HG03025 (cell line): Measurements from ENCODE around the gene GRID2IP.
"Not testable (repeated sequence)": the region's sequence is repeated elsewhere in the genome, so short reads cannot be mapped to it uniquely, and the experiment has no call there.

Experiments
- ATAC-seq: cut with Tn5 transposase; IDR thresholded peaks from one replicate; pipeline ENCODE4 v1.9.1; 2021; ENCODE audit warnings: mild to moderate bottlenecking, moderate library complexity; ENCODE audit not compliant: unreplicated experiment, low FRiP score

Gene GRID2IP

DNA sequence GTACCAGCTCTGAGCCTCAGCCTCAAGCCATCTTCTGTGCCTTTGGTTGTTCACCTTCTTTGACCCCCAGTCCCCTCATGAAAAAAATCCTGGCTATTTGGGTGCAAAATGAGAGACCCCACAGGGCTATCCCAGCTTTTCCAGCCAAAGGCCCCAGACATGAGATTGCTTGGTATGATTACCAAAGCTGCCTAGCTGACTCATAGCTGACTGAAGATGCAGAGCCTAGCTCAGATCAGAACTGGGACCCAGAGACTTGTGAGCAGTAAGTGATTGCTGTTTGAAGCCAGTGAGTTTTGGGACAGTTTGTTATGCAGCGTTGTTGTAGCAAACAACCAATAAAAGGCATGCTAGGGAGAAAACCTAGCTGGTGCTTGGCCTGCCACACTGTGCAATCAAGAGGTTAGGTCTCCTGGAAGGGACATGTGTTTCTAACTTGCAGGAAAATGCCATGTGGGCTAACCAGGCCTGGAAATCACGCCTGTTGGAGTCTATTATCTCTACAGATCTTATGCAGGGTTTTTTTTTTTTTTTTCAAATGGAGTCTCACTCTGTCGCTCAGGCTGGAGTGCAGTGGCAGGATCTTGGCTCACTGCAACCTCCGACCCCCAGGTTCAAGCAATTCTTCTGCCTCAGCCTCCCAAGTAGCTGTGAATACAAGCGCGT lies 55.5 kb downstream of the GRID2IP start:
- ATAC-seq: no peak

DNA sequence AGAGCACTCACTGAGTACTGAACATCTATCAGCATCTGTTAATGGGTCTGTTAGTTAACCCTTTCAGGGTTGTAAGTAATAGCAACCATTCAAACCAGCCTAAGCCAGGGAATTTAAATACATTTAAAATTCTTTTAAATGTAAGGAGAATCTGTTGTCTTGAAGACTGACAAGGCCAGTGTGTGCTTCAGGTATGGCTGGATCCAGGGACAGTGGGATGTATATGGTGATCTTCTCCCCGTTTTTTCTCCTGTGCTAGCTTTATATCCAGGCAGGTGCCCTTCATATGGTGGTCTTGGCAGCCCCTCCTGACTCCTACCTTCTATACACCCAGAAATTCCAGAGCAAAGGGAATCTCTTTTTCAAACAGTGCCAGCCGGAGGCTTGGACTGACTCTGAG lies 56.9 kb downstream of the GRID2IP start:
- no peak for ATAC-seq

DNA sequence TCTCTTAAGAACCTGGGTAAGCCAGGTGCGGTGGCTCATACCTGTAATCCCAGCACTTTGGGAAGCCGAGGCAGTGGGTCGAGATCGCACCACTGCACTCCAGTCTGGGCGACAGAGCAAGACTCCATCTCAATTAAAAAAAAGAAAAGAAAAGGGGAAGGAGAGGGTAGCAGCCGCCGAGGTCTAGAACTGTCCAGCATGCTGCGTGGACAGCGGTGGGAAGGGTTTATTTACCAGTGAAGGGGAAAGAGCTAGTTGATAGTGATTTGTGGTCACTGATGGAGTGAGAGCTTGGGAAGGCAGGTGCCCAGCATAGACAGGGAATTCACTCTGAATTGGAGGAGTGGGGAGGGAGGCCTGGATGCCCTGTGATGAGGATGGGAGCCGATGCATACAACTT lies 60.1 kb downstream of the GRID2IP start:
- ATAC-seq: no peak

DNA sequence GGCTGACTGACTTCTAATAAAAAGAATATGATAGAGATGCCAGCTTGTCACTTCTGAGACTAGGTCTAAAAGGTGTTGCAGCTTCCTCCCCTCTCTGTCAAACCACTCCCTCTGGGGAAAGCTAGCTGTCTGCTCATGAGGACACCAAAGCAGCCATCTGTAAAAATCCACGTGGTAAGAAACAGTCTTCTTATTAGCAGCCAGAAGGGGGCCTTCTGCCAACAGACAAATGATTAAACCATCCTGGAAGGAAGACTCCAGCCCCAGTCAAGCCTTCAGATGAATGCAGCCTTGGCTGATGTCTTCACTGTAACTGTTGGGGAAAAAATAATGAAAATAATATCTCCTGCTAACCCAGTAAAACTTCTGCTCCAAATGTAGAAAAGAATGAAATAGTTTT lies 61.6 kb downstream of the GRID2IP start:
- no peak for ATAC-seq

DNA sequence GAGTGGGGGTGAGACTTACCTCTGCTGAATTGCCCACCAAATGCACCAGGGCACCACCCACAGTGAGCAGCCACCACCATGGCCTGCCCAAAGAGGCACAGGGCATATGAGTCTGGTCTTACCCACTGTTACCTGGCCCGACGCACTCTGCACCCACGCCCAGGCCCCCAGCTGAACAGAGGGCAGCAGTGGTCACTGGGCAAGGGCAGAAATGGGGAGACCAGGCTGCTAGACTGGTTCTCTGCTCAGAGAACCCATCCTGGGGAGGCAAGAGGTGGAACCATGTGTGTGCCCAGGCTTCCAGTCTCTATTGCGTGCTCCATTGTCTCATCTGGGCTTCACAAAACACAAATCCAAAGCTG lies 64.1 kb downstream of the GRID2IP start:
- ATAC-seq: no peak

DNA sequence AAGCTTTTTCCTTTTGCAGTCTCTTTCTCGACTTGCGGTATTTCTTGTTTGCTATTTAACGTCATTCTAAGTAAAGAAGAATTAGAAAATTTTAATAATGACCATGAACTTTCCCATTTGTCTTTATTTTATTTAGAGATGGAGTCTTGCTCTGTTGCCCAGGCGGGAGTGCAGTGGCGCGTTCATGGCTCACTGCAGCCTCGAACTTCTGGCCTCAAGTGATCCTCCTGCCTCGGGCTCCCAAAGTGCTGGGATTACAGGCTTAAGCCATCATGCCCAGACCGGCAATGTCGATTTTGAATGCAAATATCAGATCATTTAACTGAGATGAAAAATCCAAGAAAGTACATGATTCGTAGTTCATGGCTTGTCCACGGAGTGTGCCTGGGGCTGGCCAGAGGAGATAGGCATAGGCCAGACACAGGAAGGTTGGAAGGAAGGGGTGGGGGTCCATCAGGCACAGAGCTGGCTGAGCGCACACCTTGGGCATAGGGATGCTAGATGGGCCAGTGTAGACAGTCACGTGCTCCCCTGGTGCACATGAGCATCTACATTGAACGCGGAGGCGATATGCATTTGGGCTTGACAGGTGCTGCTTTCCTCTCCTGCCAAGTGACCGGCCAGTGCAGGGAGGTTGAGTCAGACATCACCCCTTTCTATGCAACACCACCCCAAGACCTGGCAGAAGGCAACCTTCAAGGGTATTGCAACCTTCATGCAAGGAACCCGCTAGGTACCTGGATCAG lies 64.7 kb downstream of the GRID2IP start:
- no peak for ATAC-seq

DNA sequence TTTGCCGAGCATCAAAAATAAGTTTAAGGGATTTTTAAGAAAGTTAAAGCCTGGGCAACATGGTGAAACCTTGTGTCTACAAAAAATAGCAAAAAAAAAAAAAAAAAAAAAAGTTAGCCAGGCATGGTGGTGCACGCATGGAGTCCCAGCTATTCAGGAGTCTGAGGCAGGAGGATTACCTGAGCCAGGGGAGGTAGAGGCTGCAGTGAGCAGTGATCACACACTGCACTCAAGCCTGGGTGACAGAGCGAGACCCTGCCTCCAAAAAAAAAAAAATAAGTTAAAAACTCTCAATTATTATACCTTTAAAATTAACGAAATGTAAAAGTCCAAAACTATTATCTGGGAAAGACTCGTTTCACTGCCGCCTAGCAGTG lies 68.5 kb downstream of the GRID2IP start:
- no peak for ATAC-seq

DNA sequence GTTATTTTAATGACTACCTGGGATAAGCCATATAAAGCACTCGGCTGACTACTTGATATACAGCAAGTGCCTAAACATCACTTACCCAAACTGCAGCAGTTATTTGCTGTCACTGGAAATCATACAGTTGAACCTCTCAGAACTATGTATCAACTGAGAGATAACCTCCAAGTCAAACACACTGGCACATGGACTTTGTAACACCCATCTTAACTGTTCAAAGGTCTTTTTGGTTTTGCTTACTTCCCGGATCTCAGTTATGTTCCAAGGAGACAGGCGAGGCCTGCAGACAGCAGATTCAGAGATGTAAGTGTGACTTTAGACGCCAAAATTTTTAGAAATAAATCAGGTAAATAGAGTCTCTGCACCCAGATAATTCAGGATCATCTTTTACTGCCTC lies 69.0 kb downstream of the GRID2IP start:
- ATAC-seq: no peak

DNA sequence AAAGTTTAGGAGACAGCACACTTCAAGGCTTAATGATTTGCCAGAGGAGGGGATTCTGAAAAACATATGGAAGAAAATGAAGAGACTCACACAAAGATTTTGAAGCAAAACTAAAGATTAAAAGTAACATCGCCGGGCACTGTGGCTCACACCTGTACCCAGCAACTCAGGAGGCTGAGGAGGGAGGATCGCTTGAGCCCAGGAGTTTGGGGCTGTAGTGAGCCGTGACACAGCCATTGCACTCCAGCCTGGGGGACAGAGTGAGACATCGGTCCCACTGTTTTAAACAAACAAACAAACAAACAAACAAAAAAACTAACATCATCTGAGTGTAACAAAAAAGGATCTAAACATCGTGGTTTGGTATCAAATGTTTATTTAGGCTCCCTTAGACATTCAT lies 69.8 kb downstream of the GRID2IP start:
- no peak for ATAC-seq

DNA sequence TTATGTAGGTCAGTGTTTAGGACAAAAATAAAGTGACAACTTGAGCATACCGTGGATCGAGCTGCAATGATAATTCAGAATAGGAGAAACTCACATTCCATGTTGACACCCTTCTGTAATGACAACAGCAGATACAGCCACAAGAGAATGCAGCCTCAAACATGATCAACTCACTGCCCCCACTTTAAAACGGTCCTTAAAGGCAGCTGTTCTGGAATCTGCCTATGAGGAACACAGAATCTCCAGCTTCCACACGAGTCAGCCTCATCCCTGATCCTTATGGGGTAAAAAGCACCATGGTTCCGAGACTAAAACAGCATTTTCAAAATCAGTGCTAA lies 71.0 kb downstream of the GRID2IP start:
- ATAC-seq: no peak

DNA sequence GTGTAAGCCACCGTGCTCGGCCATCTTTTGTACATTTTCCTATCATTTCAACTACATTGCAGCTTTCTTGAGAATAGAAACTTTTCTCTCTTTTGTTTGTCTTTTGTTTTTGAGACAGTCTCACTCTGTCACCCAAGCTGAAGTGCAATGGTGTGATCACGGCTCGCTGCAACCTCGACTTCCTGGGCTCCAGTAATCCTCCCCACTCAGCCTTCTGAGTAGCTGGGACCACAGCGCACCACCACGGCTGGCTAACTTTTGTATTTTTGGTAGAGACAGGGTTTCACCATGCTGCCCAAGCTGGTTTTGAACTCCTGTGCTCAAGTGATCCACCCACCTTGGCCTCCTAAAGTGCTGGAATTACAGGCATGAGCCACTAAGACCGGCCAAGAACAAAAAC lies 72.2 kb downstream of the GRID2IP start:
- ATAC-seq: no peak

DNA sequence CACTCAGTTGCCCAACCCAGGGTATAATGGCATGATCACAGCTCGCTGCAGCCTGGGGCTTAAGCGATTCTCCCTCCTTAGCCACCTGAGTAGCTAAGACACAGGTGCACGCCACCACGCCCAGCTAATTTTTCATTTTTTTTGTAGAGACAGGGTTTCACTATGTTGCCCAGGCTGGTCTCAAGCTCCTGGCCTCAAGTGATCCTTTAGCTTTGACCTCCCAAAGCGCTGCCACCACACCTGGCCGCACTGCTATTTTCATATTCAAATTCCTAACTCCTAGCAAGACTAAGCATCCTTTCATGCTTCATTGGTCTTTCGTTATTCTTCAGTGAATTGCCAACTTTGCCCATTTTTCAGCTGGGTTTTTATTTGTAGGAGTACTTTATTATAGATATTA lies 73.1 kb downstream of the GRID2IP start:
- ATAC-seq: no peak

DNA sequence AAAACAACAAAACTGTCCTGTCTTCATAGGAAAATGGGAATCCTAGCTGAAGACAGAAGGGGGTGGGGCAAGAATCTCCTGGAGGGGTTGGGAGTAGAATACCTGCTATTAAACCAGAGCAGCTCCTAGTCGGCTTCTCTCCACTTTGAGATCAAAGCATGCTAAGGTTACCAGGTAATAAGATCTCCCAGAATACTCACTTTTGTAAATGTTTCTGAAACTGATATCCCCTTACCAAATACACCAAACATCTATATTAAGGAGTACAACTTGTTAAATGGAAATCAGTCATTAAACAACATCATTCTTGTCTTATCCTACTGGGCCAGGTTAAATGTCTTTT lies 74.0 kb downstream of the GRID2IP start:
- no peak for ATAC-seq

DNA sequence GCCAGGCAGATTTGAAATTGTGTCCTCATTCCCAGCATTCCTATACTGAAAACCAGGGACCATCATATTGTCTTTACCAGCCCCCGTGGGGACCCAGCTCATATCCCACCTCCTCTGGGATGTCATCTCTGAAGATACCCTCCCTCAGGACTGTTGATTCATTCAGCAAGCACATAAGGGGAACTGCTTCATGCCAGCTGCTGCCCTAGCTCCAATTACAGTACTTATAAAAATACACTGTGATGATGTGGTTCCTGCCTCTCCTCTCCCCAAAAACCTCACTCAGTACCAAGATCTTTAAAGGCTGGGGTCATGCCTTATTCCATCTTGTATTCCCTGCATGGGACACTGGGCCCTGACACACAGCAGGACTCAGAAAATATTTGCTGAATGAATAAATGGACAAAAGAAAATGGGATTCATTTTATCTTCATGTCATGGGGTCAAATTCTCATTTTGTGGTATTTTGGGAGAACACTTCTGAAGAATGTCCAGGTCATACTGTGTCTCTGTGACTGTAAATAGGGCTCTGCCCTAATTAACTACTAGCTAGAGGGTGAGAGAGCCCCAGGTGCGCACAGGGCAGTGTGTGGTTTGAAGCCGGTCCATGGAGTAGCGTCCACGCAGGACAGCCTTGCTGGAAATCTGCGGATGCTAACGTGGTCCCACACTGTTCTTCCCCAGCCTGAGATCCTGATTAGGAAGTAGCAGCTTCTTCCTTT lies 74.5 kb downstream of the GRID2IP start:
- ATAC-seq: no peak

DNA sequence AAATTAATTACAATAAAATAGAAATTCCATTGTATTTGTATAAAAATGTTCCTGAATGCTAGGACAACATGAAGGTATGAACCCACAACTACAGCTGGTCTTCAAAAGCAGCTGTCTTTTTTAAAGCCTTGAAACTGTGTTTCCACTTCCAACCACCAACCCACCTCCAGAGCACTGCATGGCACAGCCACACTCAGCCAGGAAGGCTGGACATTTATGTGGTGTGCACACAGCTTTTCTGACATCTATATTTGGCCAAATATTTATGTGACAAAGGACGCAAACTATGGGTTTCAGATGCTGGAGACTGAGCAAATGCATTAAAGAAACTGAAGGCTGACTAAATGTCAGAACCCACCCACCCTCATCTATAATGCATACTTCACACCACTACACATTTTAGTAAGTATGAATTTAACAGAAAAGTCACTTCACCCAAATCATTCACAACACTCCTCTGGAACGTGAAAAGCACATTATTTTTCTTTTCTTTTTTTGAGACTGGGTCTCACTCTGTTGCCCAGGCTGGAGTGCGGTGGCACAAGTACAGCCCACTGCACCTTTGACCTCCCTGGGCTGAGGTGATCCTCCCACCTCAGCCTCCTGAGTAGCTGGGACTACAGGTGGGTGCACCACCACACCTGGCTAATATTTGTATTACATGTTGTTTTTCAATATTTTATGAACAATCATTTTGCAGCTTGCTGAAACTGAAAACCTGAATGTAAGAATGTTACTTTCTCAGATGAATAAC lies 75.7 kb downstream of the GRID2IP start:
- ATAC-seq: no peak

DNA sequence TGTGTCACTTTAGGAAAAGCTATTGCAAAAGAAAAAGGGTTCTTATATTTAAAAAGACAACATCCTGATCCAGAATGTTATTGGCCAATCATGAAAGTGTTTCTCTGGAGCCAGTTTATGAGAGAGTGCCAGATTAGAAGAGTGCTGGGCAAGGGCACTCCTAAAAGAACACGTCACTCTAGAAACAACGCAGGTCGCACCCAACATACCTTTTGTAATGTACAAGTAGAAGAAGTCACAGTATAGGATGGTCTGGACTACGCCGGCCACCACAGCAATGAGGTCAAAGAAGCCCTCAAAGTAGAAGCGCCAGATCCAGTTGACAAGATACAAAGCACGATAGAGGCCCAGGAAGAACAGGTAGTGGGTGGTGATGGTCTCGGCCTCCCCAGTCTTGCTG lies 85.4 kb downstream of the GRID2IP start:
- no peak for ATAC-seq

DNA sequence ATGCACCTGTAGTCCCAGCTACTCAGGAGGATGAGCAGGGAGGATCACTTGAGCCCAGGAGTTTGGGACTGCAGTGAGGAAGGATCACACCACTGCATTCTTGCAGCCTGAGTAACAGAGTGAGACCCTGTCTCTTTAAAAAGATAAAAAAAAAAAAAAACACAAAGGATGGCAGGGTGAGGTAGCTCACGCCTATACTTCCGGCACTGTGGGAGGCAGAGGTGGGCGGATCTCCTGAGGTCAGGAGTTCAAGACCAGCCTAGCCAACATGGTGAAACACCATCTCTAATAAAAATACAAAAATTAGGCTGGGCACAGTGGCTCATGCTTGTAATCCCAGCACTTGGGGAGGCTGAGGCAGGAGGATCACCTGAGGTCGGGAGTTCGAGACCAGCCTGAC lies 87.7 kb downstream of the GRID2IP start:
- ATAC-seq: not testable (repeated sequence)

DNA sequence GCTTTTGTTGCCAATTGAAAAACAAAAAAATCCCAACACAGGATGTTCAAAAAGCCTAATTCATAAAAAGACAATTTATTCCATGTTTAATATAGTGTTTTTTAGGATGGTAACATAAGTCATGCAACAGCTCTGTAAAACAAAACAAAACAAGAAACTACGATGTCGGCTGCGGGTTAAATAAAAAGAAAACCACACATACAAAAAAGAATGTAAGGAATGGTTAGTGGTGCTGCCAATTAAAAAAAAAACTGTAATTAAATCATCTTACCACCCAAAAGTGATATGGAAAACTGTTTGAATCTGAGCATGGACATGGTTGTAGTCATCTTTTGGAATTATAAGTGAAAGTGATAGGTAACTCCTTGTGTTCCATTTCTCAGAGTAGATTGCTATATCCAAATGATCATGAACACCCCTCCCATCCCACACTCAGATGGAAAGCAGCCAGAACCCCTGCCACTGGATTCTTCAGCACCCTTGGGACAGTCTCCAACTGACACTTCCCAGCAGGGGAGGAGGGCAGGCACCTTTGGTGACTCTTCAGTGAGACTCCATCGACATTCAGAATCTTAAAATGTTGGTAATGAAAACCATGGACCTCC lies 89.2 kb downstream of the GRID2IP start:
- no peak for ATAC-seq

DNA sequence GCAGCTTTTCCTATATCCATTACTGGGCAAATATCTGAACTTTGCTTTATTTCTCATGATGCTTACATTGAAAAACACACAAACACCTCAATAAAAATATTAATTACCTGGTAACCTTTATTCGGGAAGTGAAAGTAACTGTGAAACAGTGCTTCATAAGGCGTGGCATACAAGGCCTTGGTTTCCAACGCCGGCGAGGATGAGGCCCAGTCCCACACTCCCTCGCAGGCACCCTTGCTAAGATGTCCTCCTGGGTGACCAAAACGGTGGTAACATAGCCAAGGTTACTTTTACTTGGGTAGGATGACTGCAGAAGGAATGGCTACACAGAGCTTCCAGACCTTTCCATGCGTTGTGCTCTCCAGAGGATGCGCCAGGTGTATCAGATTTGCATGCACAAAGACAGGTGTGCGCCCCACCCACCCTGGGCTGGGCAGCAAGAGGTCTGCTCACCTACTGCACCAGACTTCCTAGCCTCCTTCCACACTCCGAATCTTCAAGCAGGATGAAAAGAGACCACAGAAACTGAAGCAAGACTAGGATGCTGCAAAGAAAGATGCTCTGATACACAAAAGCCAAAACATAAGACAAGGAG lies 90.2 kb downstream of the GRID2IP start:
- ATAC-seq: no peak

DNA sequence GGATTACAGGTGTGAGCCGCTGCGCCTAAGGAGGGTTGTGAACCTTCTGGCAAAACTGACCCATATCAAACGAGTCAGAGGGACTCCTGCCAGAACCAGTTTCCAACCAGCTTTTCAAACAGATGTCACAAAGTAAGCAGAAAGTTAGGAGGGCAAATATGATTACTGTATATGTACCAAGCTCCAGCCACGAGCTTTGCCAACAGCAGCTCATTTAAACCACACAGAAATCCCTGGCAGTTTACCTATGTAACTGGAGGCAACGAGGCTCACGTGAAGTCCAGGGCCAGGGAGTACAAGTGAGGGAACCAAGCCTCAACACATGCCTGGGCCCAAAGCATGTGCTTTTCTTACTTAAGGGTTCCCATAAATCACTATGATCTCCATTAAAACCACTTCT lies 91.0 kb downstream of the GRID2IP start:
- ATAC-seq: no peak

DNA sequence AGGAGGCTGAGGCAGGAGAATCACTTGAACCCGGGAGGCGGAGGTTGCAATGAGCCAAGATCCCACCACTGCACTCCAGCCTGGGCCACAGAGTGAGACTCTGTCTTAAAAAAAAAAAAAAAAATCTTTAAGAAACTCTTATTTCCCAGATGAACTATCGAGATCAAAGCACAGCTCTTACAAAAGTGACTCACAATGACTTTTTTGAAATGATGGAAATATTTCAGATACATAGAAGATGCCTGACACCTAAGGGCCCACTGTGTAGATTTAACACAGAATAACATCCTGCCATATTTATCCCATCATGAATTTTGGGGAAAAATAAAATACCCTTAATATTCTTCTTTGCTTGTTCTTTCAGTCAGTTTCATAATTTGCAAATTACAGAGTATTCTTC lies 92.6 kb downstream of the GRID2IP start:
- ATAC-seq: not testable (repeated sequence)
